ENCODE data around the gene UBALD2.
"Not testable (repeated sequence)": the region's sequence is repeated elsewhere in the genome, so short reads cannot be mapped to it uniquely, and the experiment has no call there.

UBALD2 gene

DNA sequence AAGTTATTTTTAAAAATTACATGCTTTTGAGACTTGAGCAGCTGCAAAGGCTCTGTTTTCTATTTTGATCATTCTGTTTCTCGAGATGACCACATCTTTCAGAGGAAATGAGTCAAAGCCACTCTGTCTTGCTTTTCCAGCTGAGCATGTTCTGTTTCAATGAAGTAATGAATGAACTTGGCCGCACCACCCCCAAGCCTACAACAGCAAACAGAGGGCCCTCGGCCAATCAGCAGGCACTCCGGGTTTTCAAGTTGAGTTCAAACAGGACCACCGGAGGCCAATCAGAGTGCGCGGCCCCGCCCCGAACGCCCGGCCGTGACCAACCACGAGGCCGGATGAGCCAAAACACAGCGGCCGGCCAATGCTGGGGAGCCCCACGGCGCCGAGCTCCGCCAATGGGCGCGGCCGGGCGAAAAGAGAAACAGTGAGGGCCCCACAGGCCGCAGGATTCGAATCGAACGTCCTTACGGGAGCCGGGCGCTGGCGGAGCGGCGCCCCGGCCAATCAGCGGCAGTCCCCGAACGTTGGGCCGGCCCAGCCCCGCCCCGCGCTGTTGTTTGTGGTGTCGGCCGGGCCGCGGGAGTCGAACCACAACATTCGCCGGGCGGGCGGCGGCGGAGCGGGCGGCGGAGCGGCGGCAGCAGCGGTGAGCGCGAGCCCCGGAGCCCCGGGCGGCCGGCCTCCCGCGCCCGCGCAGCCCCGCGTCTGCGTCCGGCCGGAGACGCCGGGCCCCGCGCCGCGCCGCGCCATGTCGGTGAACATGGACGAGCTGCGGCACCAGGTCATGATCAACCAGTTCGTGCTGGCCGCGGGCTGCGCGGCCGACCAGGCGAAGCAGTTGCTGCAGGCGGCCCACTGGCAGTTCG is at the start of gene UBALD2:
UBALD2 (plus strand) TSS at position 594 of the 869 bp plus-strand sequence; CDS start at position 752, 158 bp downstream.
- peak; percentile 99 for DNase-seq

DNA sequence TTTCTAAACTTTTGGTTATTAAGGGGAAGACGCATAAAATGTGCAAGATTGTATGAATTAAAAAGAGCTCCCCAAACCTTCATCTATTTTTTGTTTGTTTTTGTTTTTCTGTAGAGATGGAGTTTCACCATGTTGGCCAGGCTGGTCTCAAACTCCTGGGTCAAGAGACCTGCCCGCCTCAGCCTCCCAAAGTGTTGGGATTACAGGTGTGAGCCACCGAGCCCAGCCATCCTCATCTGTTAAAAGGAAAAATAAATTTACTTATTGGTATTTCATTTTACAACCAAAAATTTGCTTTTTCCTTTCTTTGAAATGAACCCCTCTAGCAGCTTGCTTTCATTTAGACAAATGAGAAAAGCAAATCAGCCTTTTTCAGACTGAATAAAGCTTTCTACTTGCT is 48.1 kb upstream of the UBALD2 start:
- no peak for DNase-seq

DNA sequence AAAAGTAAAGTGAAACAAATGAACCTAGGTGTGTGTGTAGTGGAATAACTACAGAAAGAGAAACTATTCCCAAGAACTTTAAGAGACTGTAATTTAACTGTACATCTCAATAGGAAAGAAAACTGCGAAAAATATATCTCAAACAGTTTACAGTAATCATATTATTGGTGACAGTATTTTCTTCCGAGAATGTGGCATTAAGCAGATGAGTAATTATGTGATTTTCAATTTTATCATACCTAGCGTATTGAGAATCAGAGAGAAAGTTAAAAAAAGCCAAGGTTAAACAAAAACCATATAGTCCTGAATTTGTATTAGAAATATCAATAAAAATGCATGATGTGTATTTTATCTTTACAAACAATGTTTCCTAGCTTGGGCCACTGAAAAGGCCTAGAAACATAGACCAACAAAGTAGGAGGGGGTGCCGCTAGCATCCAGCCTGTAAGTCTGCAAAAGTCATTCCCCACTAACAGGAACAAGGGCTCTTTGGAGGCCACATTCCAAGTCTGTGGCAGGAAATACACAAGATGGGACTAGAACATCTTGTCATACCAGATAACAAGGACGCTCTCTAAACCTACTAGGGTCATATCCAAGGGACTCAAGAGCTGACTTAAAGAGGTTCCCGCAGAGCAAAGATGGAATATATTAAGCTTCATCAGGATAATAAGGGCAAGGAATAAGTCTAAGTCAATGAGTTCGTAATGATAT is 45.3 kb upstream of the UBALD2 start:
- DNase-seq = no peak

DNA sequence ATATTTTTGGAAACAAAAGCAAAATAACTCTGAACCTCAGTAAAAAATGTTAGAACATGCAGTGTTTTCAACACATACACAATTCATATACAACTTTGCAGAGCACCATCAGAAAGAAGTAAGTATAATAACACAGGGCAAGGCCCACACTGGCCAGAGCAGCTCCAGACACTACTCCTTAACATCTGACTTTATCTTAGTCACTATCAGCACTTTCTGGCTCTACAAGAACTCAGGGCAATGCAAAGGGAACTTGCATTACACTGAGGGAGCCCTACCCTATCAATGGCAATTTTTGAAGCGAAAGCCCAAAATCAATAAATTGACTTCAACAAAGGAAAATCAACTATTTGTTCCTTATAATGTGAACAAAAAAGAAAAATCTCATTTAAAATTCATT is 41.3 kb upstream of the UBALD2 start:
- no peak for DNase-seq

DNA sequence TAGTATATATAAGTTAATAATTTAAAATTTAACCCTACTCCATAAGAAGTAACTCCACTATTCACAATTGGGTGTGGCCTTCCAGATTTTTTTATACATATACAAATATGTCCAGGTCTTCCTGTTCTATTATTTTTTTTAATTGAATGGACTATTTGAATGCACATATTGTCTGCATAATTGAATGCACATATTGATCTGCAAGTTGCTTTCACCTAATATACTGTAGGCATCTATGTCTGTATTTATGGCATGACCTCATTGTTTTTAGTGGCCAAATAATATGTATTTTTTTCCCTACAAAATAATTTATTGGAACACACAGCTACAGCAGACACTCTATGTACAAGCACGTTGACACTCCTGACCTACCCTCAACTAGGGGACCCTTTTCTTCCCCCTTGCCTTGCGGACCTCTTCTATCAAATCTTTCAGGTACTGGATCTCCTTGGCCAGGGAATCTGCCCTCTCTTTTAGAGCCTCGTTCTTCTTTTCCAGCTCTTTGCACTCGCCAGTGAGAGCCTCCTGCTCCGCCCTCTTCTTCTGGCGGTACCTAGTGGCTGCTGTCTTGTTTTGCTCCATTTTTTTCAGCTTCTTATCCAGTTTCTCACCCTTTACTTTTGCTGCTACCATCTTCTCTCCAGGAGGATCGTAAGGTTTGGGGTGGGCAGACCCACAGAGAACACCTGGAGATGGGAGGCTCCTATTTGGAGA is 39.6 kb upstream of the UBALD2 start:
- DNase-seq = not testable (repeated sequence)

DNA sequence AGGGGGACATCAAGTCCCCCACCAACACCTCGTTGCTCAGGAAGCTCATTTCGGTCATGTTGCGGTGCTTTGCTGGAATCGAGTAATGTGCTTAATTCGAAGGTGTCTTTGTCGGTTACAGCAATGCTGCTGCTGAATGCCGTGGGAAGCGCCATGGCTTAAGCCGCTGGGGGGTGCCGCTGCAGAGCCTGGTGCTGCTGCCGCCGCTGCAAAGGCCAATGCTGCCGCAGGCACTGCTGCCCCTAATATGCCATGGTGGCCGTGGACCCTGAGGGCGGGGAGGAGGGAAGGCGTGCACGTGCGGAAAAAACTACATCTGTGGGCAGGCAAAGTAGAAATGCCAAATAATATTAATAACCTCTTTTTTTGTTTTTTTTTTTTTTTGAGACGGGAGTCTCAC is 38.4 kb upstream of the UBALD2 start:
- not testable (repeated sequence) for DNase-seq

DNA sequence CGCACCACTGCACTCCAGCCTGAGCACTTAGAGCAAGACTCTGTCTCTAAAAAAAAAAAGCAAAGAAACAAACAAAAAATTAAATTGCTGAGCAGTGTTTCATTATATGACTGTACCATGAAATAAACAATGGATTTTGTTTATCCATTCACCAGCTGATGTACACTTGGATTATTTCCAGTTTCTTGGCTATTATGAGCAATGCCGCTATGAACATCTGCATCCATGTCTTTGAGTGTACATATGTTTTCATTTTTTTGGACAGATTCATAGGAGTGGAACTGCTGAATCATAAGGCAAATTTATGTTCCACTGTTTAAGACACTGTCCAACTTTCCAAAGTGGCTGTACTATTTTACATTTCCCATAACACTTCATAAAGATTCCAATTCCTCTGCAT is 32.8 kb upstream of the UBALD2 start:
- no peak for DNase-seq

DNA sequence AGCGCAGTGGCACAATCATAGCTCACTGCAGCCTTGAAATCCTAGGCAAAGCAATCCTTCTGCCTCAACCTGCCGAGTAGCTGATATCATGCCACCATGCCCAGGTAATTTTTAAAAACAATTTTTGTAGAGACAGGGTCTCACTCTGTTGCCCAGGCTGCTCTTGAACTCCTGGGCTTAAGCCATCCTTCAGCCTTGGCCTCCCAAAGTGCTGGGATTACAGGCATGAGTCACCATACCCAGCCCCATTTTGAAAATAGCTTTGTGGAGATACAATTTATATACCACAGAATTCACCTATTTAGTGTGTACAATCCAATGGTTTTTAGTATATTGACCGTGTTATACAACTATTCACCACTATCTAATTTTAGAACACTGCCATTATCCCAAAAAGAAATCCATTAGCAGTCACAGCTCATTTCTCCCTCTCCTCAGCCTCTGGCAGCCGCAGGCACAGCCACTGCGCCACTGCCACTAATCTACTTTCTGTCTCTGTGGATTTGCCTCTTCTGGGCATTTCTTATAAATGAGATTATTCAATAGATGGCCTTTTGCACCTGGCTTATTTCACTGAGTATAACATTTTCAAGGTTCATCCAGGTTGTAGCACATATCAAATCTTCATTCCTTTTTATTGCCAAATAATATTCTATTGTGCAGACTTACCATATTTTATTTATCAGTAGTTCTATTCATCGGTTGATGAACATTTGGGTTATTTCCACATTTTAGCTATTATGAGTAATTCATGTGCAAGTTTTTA is 31.4 kb upstream of the UBALD2 start:
- DNase-seq = no peak

DNA sequence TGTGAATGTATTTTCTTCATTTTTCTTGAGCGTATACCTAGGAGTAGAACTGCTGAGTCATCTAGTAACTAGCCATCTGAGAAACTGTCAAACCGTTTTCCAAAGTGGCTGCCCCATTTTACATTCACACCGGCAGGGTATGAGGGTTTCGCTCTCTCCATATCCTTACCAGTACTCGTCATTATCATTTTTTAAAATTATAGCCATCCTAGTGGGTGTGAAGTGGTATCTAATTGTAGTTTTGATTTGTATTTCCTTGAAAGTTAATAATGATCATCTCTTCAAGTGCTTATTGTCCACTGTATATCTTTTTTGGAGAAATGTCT is 30.8 kb upstream of the UBALD2 start:
- no peak for DNase-seq

DNA sequence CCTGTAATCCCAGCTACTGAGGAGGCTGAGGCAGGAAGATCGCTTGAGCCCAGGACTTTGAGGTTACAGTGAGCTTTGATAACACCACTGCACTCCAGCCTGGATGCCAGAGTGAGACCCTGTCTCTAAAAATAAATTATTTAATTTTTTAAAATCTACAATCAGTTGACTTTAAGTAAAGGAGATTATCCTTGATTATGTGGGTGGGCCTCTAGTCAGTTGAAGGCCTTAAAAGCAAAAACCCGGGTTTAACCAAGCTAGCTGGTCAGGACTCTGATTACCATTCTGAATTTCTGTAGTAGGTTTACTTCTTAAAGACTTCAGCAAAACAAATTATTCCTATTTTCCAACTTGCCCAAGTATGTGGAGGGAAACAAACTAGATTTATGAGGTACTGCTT is 29.3 kb upstream of the UBALD2 start:
- no peak for DNase-seq

DNA sequence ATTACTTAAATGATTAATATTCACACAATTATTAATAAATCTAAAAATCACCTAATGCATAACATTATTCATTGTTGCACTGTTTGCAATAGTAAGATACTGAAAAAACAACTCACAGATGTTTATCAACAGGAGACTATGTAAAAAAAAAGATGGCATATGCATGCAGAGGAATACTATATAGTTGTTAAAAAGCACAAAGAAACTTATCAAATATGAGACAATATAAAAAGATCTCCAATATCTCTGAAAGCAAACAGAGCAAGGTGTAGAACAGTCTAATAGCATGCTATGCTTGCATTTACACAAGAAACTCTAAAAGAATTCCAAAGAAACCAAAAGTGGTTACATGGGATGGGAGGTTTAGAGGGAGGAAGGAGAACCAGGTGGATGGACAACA is 28.5 kb upstream of the UBALD2 start:
- no peak for DNase-seq

DNA sequence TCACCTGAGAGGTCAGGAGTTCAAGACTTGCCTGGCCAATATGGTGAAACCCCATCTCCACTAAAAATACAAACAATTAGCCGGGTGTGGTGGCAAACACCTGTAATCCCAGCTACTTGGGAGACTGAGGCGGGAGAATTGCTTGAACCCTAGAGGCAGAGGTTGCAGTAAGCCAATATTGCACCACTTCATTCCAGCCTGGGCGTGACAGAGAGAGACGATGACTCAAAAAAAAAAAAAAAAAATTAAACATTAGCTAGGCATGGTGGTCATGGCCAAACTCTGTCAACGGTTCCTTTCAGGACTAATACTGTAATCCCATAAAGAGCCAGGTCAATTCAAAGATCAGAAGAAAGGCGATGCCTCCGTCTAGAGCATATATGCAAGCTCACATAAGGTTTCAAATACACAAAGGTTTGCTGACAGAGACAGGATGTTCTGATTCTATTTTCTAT is 27.3 kb upstream of the UBALD2 start:
- no peak for DNase-seq

DNA sequence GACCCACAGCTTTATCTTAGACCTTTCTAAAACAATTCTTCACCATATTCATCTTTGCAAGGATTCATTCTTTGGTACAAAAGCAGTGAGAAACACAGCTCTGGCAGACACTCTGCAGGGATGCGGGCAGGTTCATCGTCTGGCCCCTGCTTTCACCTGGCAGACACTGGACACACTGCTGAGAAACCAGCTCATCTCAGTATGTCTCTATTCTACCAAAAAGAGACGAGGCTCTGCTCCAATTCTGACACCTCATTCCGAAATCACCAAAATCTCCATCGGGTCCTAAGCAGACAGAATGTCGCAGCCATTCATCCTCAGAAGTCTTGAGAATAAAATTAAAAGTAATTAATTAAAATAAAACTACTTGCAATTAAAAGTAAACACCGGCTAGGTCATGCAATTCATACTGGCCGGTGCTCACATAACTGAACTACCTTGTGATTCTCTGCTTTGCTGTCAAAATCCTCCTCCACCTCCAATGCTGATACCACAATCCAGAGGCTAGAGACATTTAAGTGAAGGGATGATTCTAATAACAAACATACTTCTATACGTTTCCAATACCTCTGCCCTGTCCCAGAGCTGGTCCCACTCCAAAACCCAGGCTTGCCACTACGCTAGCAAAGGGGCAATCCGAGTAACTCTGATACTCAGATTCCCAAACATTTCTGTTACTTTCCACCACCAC is 26.2 kb upstream of the UBALD2 start:
- no peak for DNase-seq

DNA sequence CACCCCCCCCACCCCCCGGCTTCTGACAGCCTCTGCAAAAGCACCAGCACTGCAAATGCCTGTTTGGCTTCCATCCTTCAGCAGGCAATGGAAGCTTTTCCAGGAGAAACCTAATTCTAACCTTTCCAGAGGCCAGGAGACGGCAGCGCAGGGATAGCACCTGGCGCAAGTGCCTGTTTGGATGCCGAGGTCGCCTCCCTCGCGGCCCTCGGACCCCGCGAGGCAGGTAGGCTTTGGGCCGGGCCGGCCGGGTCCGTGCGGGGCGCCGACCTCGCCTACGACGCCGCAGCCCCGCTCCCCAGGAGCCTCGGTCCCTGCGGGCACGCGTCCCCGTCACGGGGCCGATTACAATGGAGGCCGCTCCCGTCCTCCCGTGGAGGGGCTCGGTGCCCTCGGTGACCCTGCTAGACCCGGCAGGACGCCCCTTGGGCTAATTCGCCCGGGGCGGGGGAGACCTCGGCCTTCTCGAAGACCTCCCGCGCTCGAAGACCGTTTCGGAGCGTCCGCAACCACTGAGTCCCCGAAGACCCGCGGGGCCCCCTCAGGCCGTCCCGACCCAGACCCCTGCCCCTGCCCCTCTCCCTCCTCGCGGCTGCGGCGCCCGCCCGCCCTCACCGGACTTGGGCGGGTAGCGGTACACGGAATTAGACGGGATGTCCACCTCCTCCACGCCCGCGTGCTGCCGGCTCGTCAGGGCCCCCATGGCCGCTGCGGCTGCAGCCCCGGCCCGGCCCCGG is 25.4 kb upstream of the UBALD2 start:
- peak in 1 of 2 donors; percentile 12 for DNase-seq

DNA sequence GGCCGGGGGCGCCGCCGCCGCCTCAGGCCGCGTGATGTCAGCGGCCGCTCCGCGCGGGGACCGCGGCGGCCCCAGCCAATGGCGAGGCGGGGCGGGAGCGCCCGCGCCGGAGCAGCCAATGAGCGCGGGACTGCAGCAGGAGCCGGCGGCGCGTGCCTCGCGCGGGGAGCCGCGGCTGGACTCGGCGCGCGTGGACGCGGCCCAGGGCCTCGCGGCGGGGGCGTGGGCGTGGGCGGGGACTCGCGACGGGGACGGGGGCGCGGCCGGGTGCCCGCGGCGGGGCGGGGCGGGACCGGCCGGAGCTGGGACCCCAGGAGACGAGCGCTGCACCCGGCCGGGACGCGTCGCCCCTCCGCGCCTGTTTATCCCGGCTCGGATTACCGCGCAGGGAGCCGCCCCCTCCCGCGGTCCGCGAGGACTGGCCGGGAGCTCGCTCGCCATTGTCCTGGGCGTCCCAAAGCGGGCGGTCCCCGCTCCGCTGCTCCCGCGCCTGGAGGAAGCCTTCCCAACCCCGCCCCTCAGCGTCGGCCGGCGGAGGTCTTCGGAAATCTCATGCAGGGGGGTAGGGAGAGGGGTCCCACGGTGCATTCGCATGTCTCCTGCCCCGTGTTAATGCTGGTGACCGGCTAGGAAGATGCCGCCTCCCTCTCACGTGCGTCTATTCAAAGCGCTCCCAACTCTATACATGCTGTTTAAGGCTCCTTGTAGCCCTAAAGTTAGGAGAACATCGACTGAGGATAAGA is 24.5 kb upstream of the UBALD2 start, which contains the start of gene RNF157:
RNF157 (minus strand) TSS at position 33 of the 743 bp plus-strand sequence. CDS start 253 bp downstream, outside the sequence.
- peak; percentile 65 to 67 for DNase-seq

DNA sequence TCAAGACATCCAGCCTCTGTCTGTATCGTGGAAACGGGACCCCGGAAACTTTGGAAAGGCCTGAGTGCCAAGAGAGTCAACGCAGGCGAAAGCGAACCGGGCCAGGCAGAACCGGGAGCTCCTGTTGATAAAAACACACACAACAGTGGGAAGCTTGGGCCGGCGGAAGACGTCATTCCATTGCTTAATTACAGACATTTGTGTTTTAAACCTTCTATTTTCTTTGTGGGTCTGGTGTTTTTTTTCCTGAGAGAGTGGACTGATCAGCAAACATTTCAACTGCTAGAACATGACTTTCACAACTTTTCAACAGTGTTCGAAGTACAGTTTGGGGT is 24.0 kb upstream of the UBALD2 start:
- DNase-seq = no peak

DNA sequence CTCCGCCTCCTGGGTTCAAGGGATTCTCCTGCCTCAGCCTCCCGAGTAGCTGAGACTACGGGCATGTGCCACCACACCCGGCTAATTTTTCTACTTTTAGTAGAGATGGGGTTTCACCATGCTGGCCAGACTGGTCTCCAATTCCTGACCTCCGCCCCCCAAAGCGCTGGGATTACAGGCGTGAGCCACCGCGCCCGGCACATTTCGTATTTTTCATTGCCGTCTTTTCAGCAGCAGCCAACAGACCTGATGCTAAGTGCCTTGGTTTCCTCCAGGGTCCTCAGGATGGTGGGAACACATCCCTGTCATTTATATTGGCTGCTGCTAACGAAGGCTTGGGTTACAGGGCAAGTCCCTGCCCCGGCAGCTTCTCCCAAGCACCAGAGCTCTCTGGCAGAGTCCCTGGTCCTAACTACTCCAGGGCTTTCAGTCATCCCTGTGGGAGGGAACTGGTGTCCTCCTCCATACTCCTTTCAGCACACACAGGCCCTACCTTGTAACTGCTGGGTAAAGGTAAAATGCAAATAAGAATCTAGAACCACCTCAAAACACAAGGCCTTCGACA is 23.4 kb upstream of the UBALD2 start:
- no peak for DNase-seq

DNA sequence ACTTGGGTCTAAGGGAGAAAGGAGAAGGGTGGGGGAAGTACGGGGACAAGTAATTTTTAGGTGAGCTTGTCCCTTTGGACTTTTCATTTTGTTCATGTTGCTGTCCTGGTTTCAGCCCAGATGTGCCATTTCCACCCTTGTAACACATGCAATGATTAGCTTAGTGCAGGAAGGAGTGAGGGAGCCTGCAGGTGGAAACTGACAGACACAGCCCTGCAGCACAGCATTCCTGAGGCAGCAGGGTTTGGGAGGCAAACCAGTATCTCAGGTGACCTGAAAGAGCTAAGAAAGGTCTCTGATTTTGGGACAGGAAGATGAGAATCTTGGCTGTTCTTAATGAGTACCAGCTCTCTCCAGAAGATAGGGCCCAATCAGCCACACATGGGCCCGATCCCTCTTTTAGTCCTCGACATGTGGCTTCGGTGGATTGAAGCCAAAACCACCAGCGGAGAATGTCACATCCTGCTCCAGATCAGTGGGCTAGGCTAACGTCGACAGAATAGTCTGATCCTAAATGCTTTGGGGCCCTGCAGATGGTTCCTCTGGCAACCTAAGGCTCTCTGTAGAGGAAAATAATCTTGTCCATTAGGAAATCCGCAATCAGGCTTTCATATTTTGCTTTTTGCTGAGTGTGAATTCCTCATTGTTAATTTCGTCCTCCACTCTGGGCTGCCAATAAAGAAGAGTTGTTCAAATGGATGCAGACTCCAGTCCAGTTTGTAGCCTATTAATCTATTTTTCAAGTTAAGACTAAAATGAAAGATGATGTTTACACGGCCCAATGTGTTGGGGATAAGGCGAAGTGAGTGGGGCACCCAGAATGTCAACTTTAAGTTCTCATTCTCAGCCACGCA is 21.1 kb upstream of the UBALD2 start:
- DNase-seq = no peak

DNA sequence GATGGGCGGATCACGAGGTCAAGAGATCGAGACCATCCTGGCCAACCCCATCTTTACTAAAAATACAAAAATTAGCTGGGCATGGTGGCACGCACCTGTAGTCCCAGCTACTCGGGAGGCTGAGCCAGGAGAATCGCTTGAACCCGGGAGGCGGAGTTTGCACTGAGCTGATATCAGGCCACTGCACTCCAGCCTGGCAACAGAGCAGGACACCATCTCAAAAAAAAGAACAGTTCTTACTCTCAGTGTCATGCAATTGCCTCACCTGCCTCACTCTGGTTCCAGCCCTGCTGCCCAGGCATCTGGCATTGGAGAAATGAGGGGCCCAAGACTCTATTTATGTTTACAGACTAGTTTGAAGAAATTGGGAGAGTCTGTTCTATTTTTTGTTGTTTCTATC is 20.4 kb upstream of the UBALD2 start:
- DNase-seq = not testable (repeated sequence)
